Measurements from ENCODE around the gene MYBPC3.
"Not testable (repeated sequence)": the region's sequence is repeated elsewhere in the genome, so short reads cannot be mapped to it uniquely, and the experiment has no call there.

The MYBPC3 gene

GRCh38 chr11:47318166-47318565 is 34.3 kb downstream of the MYBPC3 start:
- Histone ChIP-seq H3K27ac (ENCODE audit: low read length) (no peak overlapping the region), H3K9me3 (ENCODE audit: insufficient read depth, low read length, severe bottlenecking) (no peaks in the 10 kb centered on the region), H2AFZ (ENCODE audit: low read depth, low read length) (no peak overlapping the region), H3K27me3 (ENCODE audit: insufficient read depth, low read length, poor library complexity) (no peaks in the 10 kb centered on the region), H3K79me2 (ENCODE audit: insufficient read depth, low read length) (no peaks in the 10 kb centered on the region), H3K36me3 (ENCODE audit: insufficient read depth, low read length) (peaks cover 49% of the 10 kb centered on the region), H3K9ac (ENCODE audit: low read depth, low read length) (no peak overlapping the region), H4K20me1 (ENCODE audit: insufficient read depth, low read length) (no peaks in the 10 kb centered on the region), H3K4me3 (ENCODE audit: low read depth in 1 of 2, low read length in 2 of 2) (no peak overlapping the region), H3K4me1 (ENCODE audit: insufficient read depth, low read length) (no peaks in the 10 kb centered on the region), H3K4me2 (ENCODE audit: insufficient read depth, low read length) (no peak overlapping the region)
- no peak for ATAC-seq (ENCODE audit: insufficient read depth, low read depth)
- TF ChIP-seq CTCF (IDR thresholded peaks at IDR 0.05; ENCODE audit: borderline replicate concordance, extremely low read depth, low read length, poor library complexity, severe bottlenecking) (no peak), EZH2 (IDR thresholded peaks at IDR 0.05; ENCODE audit: borderline replicate concordance, low read depth, low read length, severe bottlenecking) (no peak)
- DNase-seq, result no peak

GRCh38 chr11:47317064-47317828 is 35.3 kb downstream of the MYBPC3 start:
- Histone ChIP-seq H3K36me3 (ENCODE audit: insufficient read depth, low read length) (peaks cover 54% of the 10 kb centered on the region), H3K27ac (ENCODE audit: low read length) (no peak overlapping the region), H3K27me3 (ENCODE audit: insufficient read depth, low read length, poor library complexity) (no peaks in the 10 kb centered on the region), H3K9ac (ENCODE audit: low read depth, low read length) (no peak overlapping the region), H3K4me1 (ENCODE audit: insufficient read depth, low read length) (no peaks in the 10 kb centered on the region), H3K4me3 (ENCODE audit: low read depth in 1 of 2, low read length in 2 of 2) (no peak overlapping the region), H2AFZ (ENCODE audit: low read depth, low read length) (no peak overlapping the region), H3K79me2 (ENCODE audit: insufficient read depth, low read length) (no peaks in the 10 kb centered on the region), H4K20me1 (ENCODE audit: insufficient read depth, low read length) (no peaks in the 10 kb centered on the region), H3K4me2 (ENCODE audit: insufficient read depth, low read length) (no peak overlapping the region), H3K9me3 (ENCODE audit: insufficient read depth, low read length, severe bottlenecking) (no peaks in the 10 kb centered on the region)
- DNase-seq, result no peak
- no peak for ATAC-seq (ENCODE audit: insufficient read depth, low read depth)
- TF ChIP-seq EZH2 (IDR thresholded peaks at IDR 0.05; ENCODE audit: borderline replicate concordance, low read depth, low read length, severe bottlenecking), result no peak
- no peak for TF ChIP-seq CTCF (IDR thresholded peaks at IDR 0.05; ENCODE audit: borderline replicate concordance, extremely low read depth, low read length, poor library complexity, severe bottlenecking)

GRCh38 chr11:47316501-47316900 is 36.0 kb downstream of the MYBPC3 start:
- H2AFZ ChIP-seq (ENCODE audit: low read depth, low read length); H3K79me2 ChIP-seq (ENCODE audit: insufficient read depth, low read length); H3K27me3 ChIP-seq (ENCODE audit: insufficient read depth, low read length, poor library complexity); DNase-seq; H3K4me1 ChIP-seq (ENCODE audit: insufficient read depth, low read length); ATAC-seq (ENCODE audit: insufficient read depth, low read depth); H4K20me1 ChIP-seq (ENCODE audit: insufficient read depth, low read length); H3K9ac ChIP-seq (ENCODE audit: low read depth, low read length); H3K4me3 ChIP-seq (ENCODE audit: low read depth in 1 of 2, low read length in 2 of 2); H3K9me3 ChIP-seq (ENCODE audit: insufficient read depth, low read length, severe bottlenecking); H3K4me2 ChIP-seq (ENCODE audit: insufficient read depth, low read length); H3K27ac ChIP-seq (ENCODE audit: low read length): not testable (repeated sequence)
- peaks cover 54% of the 10 kb centered on the region for H3K36me3 ChIP-seq (ENCODE audit: insufficient read depth, low read length)

GRCh38 chr11:47314992-47315391 is 37.5 kb downstream of the MYBPC3 start:
- H3K4me1 ChIP-seq (ENCODE audit: insufficient read depth, low read length), result no peaks in the 10 kb centered on the region
- no peak overlapping the region for H3K4me3 ChIP-seq (ENCODE audit: low read depth in 1 of 2, low read length in 2 of 2)
- no peak overlapping the region for H3K27ac ChIP-seq (ENCODE audit: low read length)
- H3K4me2 ChIP-seq (ENCODE audit: insufficient read depth, low read length), result no peak overlapping the region
- no peak for DNase-seq
- H3K9ac ChIP-seq (ENCODE audit: low read depth, low read length), result no peak overlapping the region
- no peak for TF ChIP-seq CTCF (IDR thresholded peaks at IDR 0.05; ENCODE audit: borderline replicate concordance, extremely low read depth, low read length, poor library complexity, severe bottlenecking)
- TF ChIP-seq EZH2 (IDR thresholded peaks at IDR 0.05; ENCODE audit: borderline replicate concordance, low read depth, low read length, severe bottlenecking), result no peak
- no peak overlapping the region for H2AFZ ChIP-seq (ENCODE audit: low read depth, low read length)
- H3K36me3 ChIP-seq (ENCODE audit: insufficient read depth, low read length), result peaks cover 58% of the 10 kb centered on the region
- H3K9me3 ChIP-seq (ENCODE audit: insufficient read depth, low read length, severe bottlenecking), result no peaks in the 10 kb centered on the region
- ATAC-seq (ENCODE audit: insufficient read depth, low read depth), result no peak
- H3K79me2 ChIP-seq (ENCODE audit: insufficient read depth, low read length), result no peaks in the 10 kb centered on the region
- no peaks in the 10 kb centered on the region for H3K27me3 ChIP-seq (ENCODE audit: insufficient read depth, low read length, poor library complexity)
- H4K20me1 ChIP-seq (ENCODE audit: insufficient read depth, low read length), result no peaks in the 10 kb centered on the region

All from DND-41 (cell line).